SK-MEL-5 (cell line): ENCODE data around the gene UBAC1. TPM values are rescaled to one million over a fixed set of nuclear protein-coding genes. Genes with fewer than 3 reads are reported as not detected.

Source experiments
- DNase-seq: peaks from one replicate; pipeline ENCODE4 v3.0.0-alpha.2; 2016; ENCODE audit warnings: low read depth, low spot score
- in situ Hi-C: cut with HindIII; loops from 2 replicates; pipeline ENCODE4 v1.10.0; 2016; ENCODE audit warnings: low sequenced_read_pairs, high pct_unique_total_duplicates, low pct_unique_long_range_greater_than_20kb
- polyA plus RNA-seq, 2 experiments: library from polyadenylated mRNA; depleted of rRNA; stranded (reverse); fragments of >200 nt; gene quantifications; 2 replicates each; pipeline ENCODE4 v1.2.3, GENCODE V29; 2015
- total RNA-seq: library from RNA; depleted of rRNA; stranded (reverse); fragments of >200 nt; shearing (Covaris generic); gene quantifications from 2 replicates; pipeline ENCODE4 v1.2.3, GENCODE V29; 2014; rRNA removed

Gene UBAC1, protein sequence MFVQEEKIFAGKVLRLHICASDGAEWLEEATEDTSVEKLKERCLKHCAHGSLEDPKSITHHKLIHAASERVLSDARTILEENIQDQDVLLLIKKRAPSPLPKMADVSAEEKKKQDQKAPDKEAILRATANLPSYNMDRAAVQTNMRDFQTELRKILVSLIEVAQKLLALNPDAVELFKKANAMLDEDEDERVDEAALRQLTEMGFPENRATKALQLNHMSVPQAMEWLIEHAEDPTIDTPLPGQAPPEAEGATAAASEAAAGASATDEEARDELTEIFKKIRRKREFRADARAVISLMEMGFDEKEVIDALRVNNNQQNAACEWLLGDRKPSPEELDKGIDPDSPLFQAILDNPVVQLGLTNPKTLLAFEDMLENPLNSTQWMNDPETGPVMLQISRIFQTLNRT
- 53.4 and 57.4 TPM in 2 replicates for total RNA-seq
- 50.7 and 51.8 TPM in 2 replicates for polyA plus RNA-seq (2015; cell fraction: cytosol; rRNA removed)
- polyA plus RNA-seq (2015; cell fraction: nucleus; rRNA removed), result 108 and 120 TPM in 2 replicates

- DNase-seq, result peak; percentile 95
- in situ Hi-C loops, result no loop called here
These were observed at the start of gene UBAC1 for GRCh38 chr9:135961277-135961715. TSS of gene UBAC1 (minus strand) at chr9:135961373. CDS start at chr9:135961162, 211 bp downstream.

- in situ Hi-C loops, result no loop called here
- DNase-seq, result no peak
These were observed 49.6 kb upstream of the UBAC1 start for GRCh38 chr9:136010615-136011361.

DNA sequence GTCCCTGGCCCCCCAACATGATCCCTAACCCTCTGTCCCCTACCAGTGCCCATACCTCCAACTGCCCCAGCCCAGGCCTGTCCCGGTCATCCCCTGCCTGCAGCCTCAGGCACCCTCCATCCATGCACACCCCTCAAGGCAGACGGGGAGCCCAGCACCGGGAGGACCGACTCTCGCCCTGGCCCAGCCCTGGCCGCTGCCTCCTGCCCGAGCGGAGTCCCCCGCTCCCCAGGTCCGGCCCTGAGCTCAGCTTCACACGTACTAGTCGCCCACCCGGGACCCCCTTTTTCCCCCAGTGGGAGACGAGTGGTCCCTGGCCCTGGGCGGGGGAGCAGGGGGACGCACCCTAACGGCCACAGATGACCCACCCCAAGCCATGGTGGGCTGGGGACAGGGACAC is 49.0 kb upstream of the UBAC1 start:
- in situ Hi-C loops, result no loop called here

GRCh38 chr9:136009516-136009915 is 48.3 kb upstream of the UBAC1 start:
- no peak for DNase-seq
- in situ Hi-C loops, result no loop called here

More for the DNA sequence above, 49.0 kb upstream of the UBAC1 start:
- no peak for DNase-seq

- in situ Hi-C loops, result no loop called here
These were observed 47.5 kb upstream of the UBAC1 start for GRCh38 chr9:136008693-136008997.

GRCh38 chr9:136007934-136008692 is 46.9 kb upstream of the UBAC1 start:
- in situ Hi-C loops, result no loop called here
- no peak for DNase-seq

More at GRCh38 chr9:136008693-136008997, 47.5 kb upstream of the UBAC1 start:
- no peak for DNase-seq

- DNase-seq, result no peak
- in situ Hi-C loops, result no loop called here
These were observed 46.2 kb upstream of the UBAC1 start for GRCh38 chr9:136007276-136007933.

- in situ Hi-C loops, result no loop called here
- DNase-seq, result no peak
These were observed 45.0 kb upstream of the UBAC1 start for GRCh38 chr9:136006169-136006568.

- in situ Hi-C loops, result no loop called here
- no peak for DNase-seq
These were observed 43.5 kb upstream of the UBAC1 start for GRCh38 chr9:136004712-136005111.

GRCh38 chr9:136004219-136004618 is 43.0 kb upstream of the UBAC1 start:
- no peak for DNase-seq
- in situ Hi-C loops, result no loop called here

- in situ Hi-C loops, result no loop called here
- no peak for DNase-seq
These were observed 42.4 kb upstream of the UBAC1 start for GRCh38 chr9:136003411-136004218.

DNA sequence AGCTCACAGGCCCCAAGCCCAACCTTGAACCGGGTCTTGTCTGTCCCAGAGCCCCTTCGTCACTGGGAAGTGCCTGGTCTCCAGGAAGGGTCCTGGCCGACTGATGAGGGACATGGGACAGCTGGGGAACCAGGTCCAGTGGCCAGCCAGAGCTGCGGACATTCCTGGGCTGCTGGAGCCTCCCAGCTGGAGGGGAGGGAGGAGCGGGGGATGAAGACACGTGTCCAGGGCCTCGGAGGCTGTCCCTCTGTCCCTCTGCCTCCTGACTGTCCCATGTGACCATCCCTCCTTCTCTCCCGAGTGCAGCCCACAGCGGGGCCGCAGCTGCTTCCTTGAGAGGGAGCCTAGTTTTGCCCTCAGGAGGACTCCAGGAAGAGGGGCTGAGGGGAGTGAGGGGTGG is 41.7 kb upstream of the UBAC1 start:
- in situ Hi-C loops, result no loop called here
- no peak for DNase-seq

DNA sequence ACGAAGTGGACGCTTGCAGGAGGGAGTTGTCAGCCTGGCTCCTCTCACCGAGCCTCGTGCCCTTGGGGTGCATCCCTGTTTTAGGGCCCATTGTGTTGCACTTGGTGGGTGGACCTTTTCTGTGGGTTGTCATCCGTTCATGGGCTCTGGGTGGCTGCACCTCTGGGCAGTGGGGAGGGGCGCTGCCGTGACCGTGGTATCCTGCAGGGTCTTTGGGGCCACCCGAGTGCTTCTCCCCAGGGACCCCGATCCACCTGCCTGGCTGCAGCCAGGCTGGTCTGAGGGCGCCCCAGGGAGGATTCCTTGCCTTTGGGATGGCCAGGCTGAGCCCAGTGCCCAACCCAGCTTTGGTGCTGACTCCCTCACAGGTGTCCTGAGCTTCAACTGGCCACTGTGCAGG is 41.0 kb upstream of the UBAC1 start:
- DNase-seq, result no peak
- in situ Hi-C loops, result no loop called here

DNA sequence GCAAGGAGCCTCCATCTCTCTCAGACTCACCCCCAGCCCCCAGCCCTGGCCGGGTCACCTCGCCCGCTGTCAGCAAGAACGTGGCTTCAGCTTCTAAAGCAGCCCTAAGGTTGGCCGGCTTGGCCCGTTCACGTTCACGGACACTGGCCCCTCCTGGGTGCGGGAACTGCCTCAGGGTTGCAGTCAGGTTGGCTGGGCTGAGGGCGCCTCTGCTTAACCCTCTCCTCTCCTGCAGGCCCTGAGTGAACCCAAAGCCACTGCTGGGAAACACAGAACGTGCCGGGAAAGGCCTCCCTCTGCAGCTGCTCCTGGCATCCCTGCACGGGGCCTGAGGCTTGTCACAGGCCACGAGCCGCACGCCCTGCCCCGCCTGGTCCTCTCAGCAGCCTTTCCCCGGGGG is 40.1 kb upstream of the UBAC1 start:
- no peak for DNase-seq
- in situ Hi-C loops, result no loop called here

DNA sequence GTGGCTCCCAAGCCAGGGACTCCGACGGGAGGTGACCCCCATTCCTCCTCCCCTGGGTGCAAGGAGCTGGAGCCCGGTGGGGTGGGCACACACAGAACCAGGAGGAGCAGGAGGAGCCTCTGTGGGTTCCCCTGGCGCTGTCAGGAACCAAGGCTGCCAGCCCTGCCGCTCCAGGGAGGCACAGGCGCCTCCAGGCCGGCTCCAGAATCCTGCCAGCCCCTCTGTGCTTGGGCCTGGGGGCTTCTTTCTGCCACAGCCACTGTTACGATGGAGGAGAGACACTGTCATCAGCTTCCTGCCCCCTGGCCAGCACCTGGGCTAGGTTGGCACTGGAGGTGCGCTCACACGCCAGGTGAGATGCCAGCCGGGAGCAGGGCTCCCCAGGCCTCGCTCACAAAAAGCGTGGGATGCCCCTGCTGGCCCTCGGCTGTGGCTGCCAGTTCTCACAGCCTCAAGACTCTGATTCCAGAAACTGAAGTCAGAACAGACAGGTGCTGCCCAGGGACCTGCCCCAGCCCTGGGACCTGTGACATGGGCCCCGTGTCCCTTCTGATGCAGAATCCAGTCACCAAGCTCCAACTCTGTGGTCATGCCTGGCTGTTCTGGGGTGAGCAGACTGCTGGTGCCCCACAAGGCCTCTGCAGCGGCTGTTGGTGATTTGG is 37.4 kb upstream of the UBAC1 start:
- no peak for DNase-seq
- in situ Hi-C loops, result no loop called here

- in situ Hi-C loops, result no loop called here
- no peak for DNase-seq
These were observed 36.8 kb upstream of the UBAC1 start for GRCh38 chr9:135998016-135998380.
